H1 (cell line): ENCODE results near the gene NSFL1C. TPM values are rescaled to one million over a fixed set of nuclear protein-coding genes. Genes with fewer than 3 reads are reported as not detected.

Experiments used
- CTCF ChIA-PET: fragments of 300-600 bp; sonication (Branson Sonifier 250); formaldehyde crosslinking; loops from one replicate; lab custom pipeline; 2021; ENCODE audit not compliant: partially characterized antibody; lab: Charles Lee
- POLR2A ChIA-PET: fragments of 300-600 bp; sonication (Branson Sonifier 250); formaldehyde crosslinking; loops from one replicate; lab custom pipeline; 2021; ENCODE audit warnings: inconsistent platforms; ENCODE audit not compliant: partially characterized antibody; lab: Charles Lee
- DNase-seq, 2 experiments: peaks; one replicate each; pipeline versions ENCODE4 v3.0.0 to v3.0.0-alpha.2; 2010 to 2022; ENCODE audit warnings: low spot score in 2 of 2, low read depth in 1 of 2, mixed read lengths in 1 of 2
- FAIRE-seq: peaks from 2 replicates; lab custom pipeline; 2011; peaks lifted over from hg19 to GRCh38; lab: Jason Lieb, UNC
- H2AFZ ChIP-seq: 2 replicates; pipeline ENCODE4 v1.8.1; 2012; ENCODE audit warnings: low read length, inconsistent platforms
- H2AK5ac ChIP-seq: 2 replicates; pipeline ENCODE4 v1.6.1; 2013; ENCODE audit warnings: low read depth, low read length
- H2BK120ac ChIP-seq: replicated peaks from 2 replicates; pipeline ENCODE3; 2013; ENCODE audit warnings: low read depth, low read length, inconsistent platforms
- H2BK12ac ChIP-seq: 2 replicates; pipeline ENCODE4 v1.6.1; 2013; ENCODE audit warnings: low read depth, low read length
- H2BK15ac ChIP-seq: 2 replicates; pipeline ENCODE4 v1.6.1; 2013; ENCODE audit warnings: low read length
- H2BK20ac ChIP-seq: 2 replicates; pipeline ENCODE4 v1.6.1; 2013; ENCODE audit warnings: low read length
- H2BK5ac ChIP-seq: 2 replicates; pipeline ENCODE4 v1.6.1; 2013; ENCODE audit warnings: low read depth, low read length
- H3K14ac ChIP-seq: 2 replicates; pipeline ENCODE4 v1.6.1; 2013; ENCODE audit warnings: inconsistent platforms; ENCODE audit not compliant: insufficient read length
- H3K18ac ChIP-seq: 2 replicates; pipeline ENCODE4 v1.6.1; 2013; ENCODE audit warnings: low read length; ENCODE audit errors: extremely low read depth
- H3K23ac ChIP-seq: 2 replicates; pipeline ENCODE4 v1.6.1; 2013; ENCODE audit warnings: inconsistent platforms; ENCODE audit not compliant: insufficient read length
- H3K23me2 ChIP-seq: 2 replicates; pipeline ENCODE4 v1.6.1; 2013; ENCODE audit warnings: low read depth, low read length
- H3K27ac ChIP-seq: 2 replicates; pipeline ENCODE4 v1.6.1; 2011; ENCODE audit warnings: low read depth, low read length, inconsistent platforms
- H3K27me3 ChIP-seq, 4 experiments: replicated peaks in 1 of 4; 1 replicate in 1 of 4; 2 replicates in 3 of 4; pipeline versions ENCODE4 v1.6.1 to v1.8.1; 2011 to 2013; ENCODE audit warnings: low read length in 3 of 4, mild to moderate bottlenecking in 3 of 4, inconsistent platforms in 2 of 4, mixed read lengths in 2 of 4, moderate library complexity in 1 of 4; ENCODE audit not compliant: control insufficient read depth in 3 of 4, insufficient read depth in 3 of 4; ENCODE audit errors: extremely low read depth in 1 of 4
- H3K36me3 ChIP-seq, 4 experiments: 2 replicates each; pipeline versions ENCODE4 v1.6.1 to v1.8.1; 2011 to 2013; ENCODE audit warnings: mild to moderate bottlenecking in 4 of 4, low read length in 3 of 4, moderate library complexity in 2 of 4, control low read depth in 1 of 4, inconsistent platforms in 1 of 4; ENCODE audit not compliant: insufficient read depth in 4 of 4, control insufficient read depth in 2 of 4
- H3K4ac ChIP-seq: replicated peaks from 2 replicates; pipeline ENCODE3; 2013; ENCODE audit warnings: low read length, low read depth, mixed read lengths, inconsistent platforms; ENCODE audit not compliant: insufficient read length
- H3K4me1 ChIP-seq, 4 experiments: replicated peaks in 1 of 4; 1 replicate in 1 of 4; 2 replicates in 3 of 4; pipeline versions ENCODE4 v1.6.1 to v1.8.1; 2011 to 2013; ENCODE audit warnings: low read length in 3 of 4, inconsistent platforms in 2 of 4, mixed read lengths in 1 of 4; ENCODE audit not compliant: insufficient read depth in 4 of 4, control insufficient read depth in 3 of 4
- H3K4me2 ChIP-seq, 2 experiments: 2 replicates each; pipeline versions ENCODE4 v1.6.1 to v1.8.1; 2011 to 2013; ENCODE audit warnings: low read depth in 2 of 2, low read length in 2 of 2, control low read depth in 1 of 2, inconsistent platforms in 1 of 2, mild to moderate bottlenecking in 1 of 2; ENCODE audit not compliant: insufficient read depth in 1 of 2
- H3K4me3 ChIP-seq, 4 experiments: fragments of 200-600, 300-600 bp in 1 of 4; sonication (generic), shearing (Covaris generic), sonication (Bioruptor Twin) in 1 of 4; 2 replicates each; pipeline versions ENCODE4 v1.5.1 to v1.8.1; 2011 to 2016; ENCODE audit warnings: low read length in 4 of 4, low read depth in 3 of 4, control low read depth in 2 of 4, inconsistent platforms in 2 of 4, mild to moderate bottlenecking in 2 of 4, mixed read lengths in 1 of 4, moderate library complexity in 1 of 4; ENCODE audit not compliant: insufficient read depth in 2 of 4; ENCODE audit errors: extremely low read depth in 1 of 4
- H3K56ac ChIP-seq: replicated peaks from 2 replicates; pipeline ENCODE3; 2013; ENCODE audit warnings: low read depth, mild to moderate bottlenecking, mixed read lengths, low read length, inconsistent platforms; ENCODE audit not compliant: insufficient read length
- H3K79me1 ChIP-seq: 2 replicates; pipeline ENCODE4 v1.6.1; 2013; ENCODE audit warnings: low read depth, low read length, control low read depth
- H3K79me2 ChIP-seq, 2 experiments: 2 replicates each; pipeline versions ENCODE4 v1.6.1 to v1.8.1; 2012 to 2013; ENCODE audit warnings: low read length in 2 of 2, mild to moderate bottlenecking in 2 of 2, inconsistent platforms in 1 of 2; ENCODE audit not compliant: insufficient read depth in 2 of 2, control insufficient read depth in 1 of 2
- H3K9ac ChIP-seq, 4 experiments: replicated peaks in 1 of 4; 1 replicate in 1 of 4; 2 replicates in 3 of 4; pipeline versions ENCODE4 v1.6.1 to v1.8.1; 2011 to 2013; ENCODE audit warnings: low read depth in 3 of 4, low read length in 3 of 4, control low read depth in 2 of 4, mild to moderate bottlenecking in 2 of 4, moderate library complexity in 2 of 4, inconsistent platforms in 1 of 4; ENCODE audit errors: extremely low read depth in 1 of 4
- H3K9me3 ChIP-seq, 2 experiments: 2 replicates each; pipeline versions ENCODE4 v1.6.1 to v1.8.1; 2012 to 2013; ENCODE audit warnings: mild to moderate bottlenecking in 2 of 2, moderate library complexity in 2 of 2, control low read depth in 1 of 2, inconsistent platforms in 1 of 2, low read depth in 1 of 2, low read length in 1 of 2, mixed read lengths in 1 of 2; ENCODE audit not compliant: insufficient read depth in 2 of 2
- H4K20me1 ChIP-seq, 2 experiments: replicated peaks in 1 of 2; 2 replicates each; pipeline versions ENCODE3 to v1.8.1; 2011 to 2013; ENCODE audit warnings: inconsistent platforms in 2 of 2, low read length in 2 of 2, mild to moderate bottlenecking in 1 of 2; ENCODE audit not compliant: insufficient read depth in 2 of 2, control insufficient read depth in 1 of 2
- H4K5ac ChIP-seq: 2 replicates; pipeline ENCODE4 v1.6.1; 2013; ENCODE audit warnings: low read length, low read depth, mixed read lengths, inconsistent platforms; ENCODE audit not compliant: insufficient read length
- H4K8ac ChIP-seq: 2 replicates; pipeline ENCODE4 v1.8.0; 2013; ENCODE audit warnings: mild to moderate bottlenecking, moderate library complexity, low read length, inconsistent platforms; ENCODE audit not compliant: insufficient read depth; ENCODE audit errors: extremely low read depth
- H4K91ac ChIP-seq: replicated peaks from 2 replicates; pipeline ENCODE3; 2013; ENCODE audit warnings: low read length, mixed read lengths, inconsistent platforms; ENCODE audit not compliant: insufficient read length
- WGBS, 2 experiments: shearing (Covaris generic) in 1 of 2; methylation state at CpG; one replicate each; pipeline versions ENCODE4 v1.1.6 to v1.1.7; 2013 to 2015; ENCODE audit warnings: low lambda C conversion rate in 2 of 2, mixed read lengths in 2 of 2, inconsistent platforms in 1 of 2, low coverage in 1 of 2, missing lambda C conversion rate in 1 of 2; ENCODE audit not compliant: insufficient replicate concordance in 2 of 2, insufficient coverage in 1 of 2, insufficient read length in 1 of 2; ENCODE audit errors: extremely low coverage in 1 of 2, missing lambda C conversion rate in 1 of 2; 5-methylcytosine and 5-hydroxymethylcytosine counted together
- polyA plus RNA-seq, 7 experiments: library from polyadenylated mRNA; depleted of rRNA in 3 of 7; stranded (reverse) in 5 of 7; unstranded in 2 of 7; fragments of >200 nt in 5 of 7; fragments of 200-250 nt in 2 of 7; gene quantifications; 1 replicate in 5 of 7; 2 replicates in 1 of 7; 4 replicates in 1 of 7; pipeline versions ENCODE4 v1.2.1 to v1.2.3, GENCODE V29; 2011 to 2013; ENCODE audit warnings: missing spikeins in 2 of 7, mixed read lengths in 2 of 7
- total RNA-seq: library from RNA; stranded (reverse); fragmentation: NEBNext Ultra II Directional; extraction: Animal tissue kit (Norgen Biotek cat#: 25700); gene quantifications from 2 replicates; pipeline ENCODE4 v1.2.1, GENCODE V29; 2021
- TF ChIP-seq, protein P1 (sequence below), 3 experiments: IDR thresholded peaks; 1 replicate in 2 of 3; 2 replicates in 1 of 3; pipeline versions ENCODE4 v1.5.1 to v1.6.1; 2011; ENCODE audit warnings: low read length in 3 of 3, mild to moderate bottlenecking in 3 of 3, inconsistent platforms in 2 of 3, low read depth in 1 of 3, moderate library complexity in 1 of 3; ENCODE audit not compliant: insufficient read depth in 1 of 3; ENCODE audit errors: control extremely low read depth in 1 of 3

Gene NSFL1C
- total and polyA plus RNA-seq, 2 of the 8 experiments (the other 6 are each of a cell fraction or from before 2014, with no cell fraction given), result 21.6 to 98.0 TPM

GRCh38 chr20:1402149-1402548, 64.5 kb downstream of the NSFL1C start:
- no peak overlapping the region for H3K27ac ChIP-seq
- 83% methylated on average over 7 of the region's 7 CpGs; no CpG with 5 or more reads in 1 of the 2 experiments for WGBS, 2 experiments
- POLR2A ChIA-PET, result interaction anchor here (1.7 kb wide), 1 partner anchor 9 kb away, joined by 5 read pairs; the partner anchor contains the start of gene FKBP1A

More at GRCh38 chr20:1402149-1402548, 64.5 kb downstream of the NSFL1C start:
- no peak for DNase-seq
- Histone ChIP-seq H3K36me3 (no peaks in the 10 kb centered on the region), H2BK120ac (no peak overlapping the region), H2BK12ac (no peak overlapping the region), H4K91ac (no peak overlapping the region), H3K27me3 (no peaks in the 10 kb centered on the region), H3K23ac (no peak overlapping the region), H2BK5ac (no peak overlapping the region), H3K79me2 (no peaks in the 10 kb centered on the region), H2AFZ (no peak overlapping the region), H4K20me1 (no peaks in the 10 kb centered on the region), H3K4me2 (no peak overlapping the region), H3K9ac (no peak overlapping the region), H3K14ac (no peak overlapping the region), H3K4me1 (no peaks in the 10 kb centered on the region), H3K4ac (no peak overlapping the region), H3K18ac (no peak overlapping the region), H2AK5ac (no peak overlapping the region), H4K5ac (no peak overlapping the region), H3K9me3 (no peaks in the 10 kb centered on the region), H3K56ac (no peak overlapping the region), H2BK15ac (no peak overlapping the region), H2BK20ac (no peak overlapping the region), H4K8ac (no peak overlapping the region), H3K4me3 (no peak overlapping the region), H3K79me1 (no peaks in the 10 kb centered on the region), H3K23me2 (no peaks in the 10 kb centered on the region)
- CTCF ChIA-PET, result interaction anchor here (1.0 to 3.1 kb wide), 5 partner anchors 15 to 90 kb away, joined by 3 to 15 read pairs (median 4); no protein-coding TSS in a partner anchor
- FAIRE-seq, result no peak
- TF ChIP-seq, protein P1, sequence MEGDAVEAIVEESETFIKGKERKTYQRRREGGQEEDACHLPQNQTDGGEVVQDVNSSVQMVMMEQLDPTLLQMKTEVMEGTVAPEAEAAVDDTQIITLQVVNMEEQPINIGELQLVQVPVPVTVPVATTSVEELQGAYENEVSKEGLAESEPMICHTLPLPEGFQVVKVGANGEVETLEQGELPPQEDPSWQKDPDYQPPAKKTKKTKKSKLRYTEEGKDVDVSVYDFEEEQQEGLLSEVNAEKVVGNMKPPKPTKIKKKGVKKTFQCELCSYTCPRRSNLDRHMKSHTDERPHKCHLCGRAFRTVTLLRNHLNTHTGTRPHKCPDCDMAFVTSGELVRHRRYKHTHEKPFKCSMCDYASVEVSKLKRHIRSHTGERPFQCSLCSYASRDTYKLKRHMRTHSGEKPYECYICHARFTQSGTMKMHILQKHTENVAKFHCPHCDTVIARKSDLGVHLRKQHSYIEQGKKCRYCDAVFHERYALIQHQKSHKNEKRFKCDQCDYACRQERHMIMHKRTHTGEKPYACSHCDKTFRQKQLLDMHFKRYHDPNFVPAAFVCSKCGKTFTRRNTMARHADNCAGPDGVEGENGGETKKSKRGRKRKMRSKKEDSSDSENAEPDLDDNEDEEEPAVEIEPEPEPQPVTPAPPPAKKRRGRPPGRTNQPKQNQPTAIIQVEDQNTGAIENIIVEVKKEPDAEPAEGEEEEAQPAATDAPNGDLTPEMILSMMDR (IDR thresholded peaks at IDR 0.05; ENCODE audit: control extremely low read depth in 1 of 3, insufficient read depth in 1 of 3, low read depth in 1 of 3, low read length in 3 of 3), result no peak
